GM12878 (cell line): Measurements from ENCODE around the gene OR52N1. TPM values are rescaled to one million over a fixed set of nuclear protein-coding genes. Genes with fewer than 3 reads are reported as not detected.

Experiments
- ASH2L ChIP-seq: fragments of 300-600, 200-600 bp; sonication (generic); IDR thresholded peaks from 2 replicates; pipeline ENCODE4 v1.6.1; 2017; ENCODE audit warnings: low read depth, mild to moderate bottlenecking, borderline replicate concordance
- ATF2 ChIP-seq: IDR thresholded peaks from 2 replicates; pipeline ENCODE4 v1.6.1; 2012; ENCODE audit warnings: low read length, inconsistent platforms
- ATF7 ChIP-seq: fragments of 450-650 bp; IDR thresholded peaks from 2 replicates; pipeline ENCODE4 v1.6.1; 2016; ENCODE audit warnings: low read depth, mild to moderate bottlenecking
- CBX5 ChIP-seq: sonication (generic); IDR thresholded peaks from 2 replicates; pipeline ENCODE4 v1.6.1; 2016; ENCODE audit warnings: low read depth, moderate library complexity, mild to moderate bottlenecking, inconsistent platforms
- CEBPZ ChIP-seq: fragments of 150-350 bp; IDR thresholded peaks from 2 replicates; pipeline ENCODE4 v1.6.1; 2016; ENCODE audit warnings: low read depth, low read length
- E4F1 ChIP-seq: fragments of 450-650 bp; IDR thresholded peaks from 2 replicates; pipeline ENCODE4 v1.6.1; 2018; ENCODE audit warnings: borderline replicate concordance, mild to moderate bottlenecking; ENCODE audit not compliant: partially characterized antibody
- EED ChIP-seq: sonication (generic); IDR thresholded peaks from 2 replicates; pipeline ENCODE4 v1.6.1; 2016; ENCODE audit warnings: antibody characterized with exemption, low read depth
- JUNB ChIP-seq: IDR thresholded peaks from 2 replicates; pipeline ENCODE4 v1.6.1; 2016; ENCODE audit warnings: antibody characterized with exemption, mild to moderate bottlenecking
- KDM1A ChIP-seq: fragments of 200-600 bp; sonication (generic); IDR thresholded peaks from 2 replicates; pipeline ENCODE4 v1.6.1; 2016; ENCODE audit warnings: borderline replicate concordance
- MEF2B ChIP-seq: fragments of 450-650 bp; IDR thresholded peaks from 2 replicates; pipeline ENCODE4 v1.6.1; 2018; ENCODE audit warnings: mild to moderate bottlenecking, moderate library complexity; ENCODE audit not compliant: partially characterized antibody, poor library complexity, severe bottlenecking
- MTA2 ChIP-seq: fragments of 450-650 bp; IDR thresholded peaks from 2 replicates; pipeline ENCODE4 v1.6.1; 2016; ENCODE audit warnings: low read depth, mild to moderate bottlenecking, moderate library complexity
- RELB ChIP-seq: fragments of 450-650 bp; IDR thresholded peaks from 2 replicates; pipeline ENCODE4 v1.6.1; 2017; ENCODE audit warnings: low read depth, mild to moderate bottlenecking, moderate library complexity
- SIX5 ChIP-seq: IDR thresholded peaks from 2 replicates; pipeline ENCODE4 v1.6.1; 2011; ENCODE audit warnings: mild to moderate bottlenecking, low read depth, low read length, moderate library complexity; ENCODE audit not compliant: severe bottlenecking
- SMARCA5 ChIP-seq: fragments of 450-650 bp; IDR thresholded peaks from 2 replicates; pipeline ENCODE4 v1.6.1; 2017; ENCODE audit warnings: mild to moderate bottlenecking
- ZBTB4 ChIP-seq: fragments of 450-650 bp; formaldehyde crosslinking; IDR thresholded peaks from 2 replicates; pipeline ENCODE4 v1.4.0; 2022; ENCODE audit warnings: mild to moderate bottlenecking, moderate library complexity
- ZSCAN29 ChIP-seq: fragments of 450-650 bp; IDR thresholded peaks from 2 replicates; pipeline ENCODE4 v1.6.1; 2017; ENCODE audit warnings: mild to moderate bottlenecking, moderate library complexity
- polyA plus RNA-seq, 11 experiments: library from polyadenylated mRNA; depleted of rRNA in 4 of 11; unstranded in 6 of 11; stranded (reverse) in 5 of 11; fragments of >200 nt; fragmentation: Nextera tagmentation in 4 of 11; fragmentation: Illumina TruSeq in 1 of 11; extraction: Ambion mirVana in 4 of 11; extraction: Trizol in 1 of 11; gene quantifications; 1 replicate in 1 of 11; 2 replicates in 10 of 11; pipeline versions ENCODE4 v1.2.1 to v1.2.3, GENCODE V29; 2011 to 2016; ENCODE audit warnings: inconsistent platforms in 2 of 11, missing spikeins in 2 of 11, low read depth in 1 of 11
- total RNA-seq, 4 experiments: library from RNA; depleted of rRNA in 3 of 4; stranded (reverse); fragments of >200 nt in 3 of 4; fragmentation: Illumina TruSeq in 1 of 4; extraction: Trizol in 1 of 4; gene quantifications; 2 replicates each; pipeline versions ENCODE4 v1.2.1 to v1.2.3, GENCODE V29; 2013 to 2021

OR52N1 gene
- total and polyA plus RNA-seq, 10 of the 15 experiments (the other 5 are each of a cell fraction or from before 2014, with no cell fraction given) = 0.04 TPM; not detected in 9

GRCh38 chr11:5815534-5815933 lies 24.5 kb upstream of the OR52N1 start (continued):
- TF ChIP-seq RELB (no peak), ATF7 (peak; percentile 57; the same call in 1 of the 2 replicates), ZBTB4 (CRISPR knock-in tag) (no peak), ATF2 (no peak), ASH2L (no peak), KDM1A (no peak), CBX5 (no peak), E4F1 (no peak), MEF2B (peak; percentile 84), JUNB (0 out of 2 replicates have a peak, but pooled peaks have one; percentile 12), MTA2 (peak; percentile 37; the same call in 1 of the 2 replicates), SIX5 (no peak), ZSCAN29 (no peak), EED (no peak), SMARCA5 (no peak), CEBPZ (no peak)
